DND-41 (cell line): ENCODE data around the gene TPH1.

Experiments used
- ATAC-seq: fragments of 200-7000 bp; cut with Tn5 transposase; 3 replicates; pipeline ENCODE4 v1.9.1; 2021; ENCODE audit warnings: low read depth; ENCODE audit not compliant: insufficient read depth
- DNase-seq: peaks from one replicate; pipeline ENCODE4 v3.0.0-alpha.2; 2020
- H2AFZ ChIP-seq: 2 replicates; pipeline ENCODE4 v1.6.0; 2012; ENCODE audit warnings: low read depth, low read length
- H3K27ac ChIP-seq: 2 replicates; pipeline ENCODE4 v1.5.1; 2012; ENCODE audit warnings: low read length, inconsistent platforms
- H3K27me3 ChIP-seq: fragments of 200-600 bp; sonication (generic); 2 replicates; pipeline ENCODE4 v1.6.0; 2012; ENCODE audit warnings: low read length, mild to moderate bottlenecking, inconsistent platforms; ENCODE audit not compliant: insufficient read depth, poor library complexity
- H3K36me3 ChIP-seq: 2 replicates; pipeline ENCODE4 v1.5.1; 2012; ENCODE audit warnings: low read length, inconsistent platforms; ENCODE audit not compliant: insufficient read depth
- H3K4me1 ChIP-seq: 2 replicates; pipeline ENCODE4 v1.5.1; 2012; ENCODE audit warnings: mild to moderate bottlenecking, low read length; ENCODE audit not compliant: insufficient read depth
- H3K4me2 ChIP-seq: 2 replicates; pipeline ENCODE4 v1.6.0; 2012; ENCODE audit warnings: mild to moderate bottlenecking, moderate library complexity, low read length, inconsistent platforms; ENCODE audit not compliant: insufficient read depth
- H3K4me3 ChIP-seq, 2 experiments: fragments of 200-600 bp in 1 of 2; shearing (Covaris generic) in 1 of 2; 2 replicates each; pipeline ENCODE4 v1.5.1; 2012 to 2016; ENCODE audit warnings: inconsistent platforms in 2 of 2, low read length in 2 of 2, mild to moderate bottlenecking in 2 of 2, low read depth in 1 of 2, moderate library complexity in 1 of 2
- H3K79me2 ChIP-seq: 2 replicates; pipeline ENCODE4 v1.6.0; 2012; ENCODE audit warnings: low read length, inconsistent platforms; ENCODE audit not compliant: insufficient read depth
- H3K9ac ChIP-seq: 2 replicates; pipeline ENCODE4 v1.6.0; 2012; ENCODE audit warnings: low read depth, mild to moderate bottlenecking, inconsistent platforms, low read length, moderate library complexity
- H3K9me3 ChIP-seq: 2 replicates; pipeline ENCODE4 v1.5.1; 2012; ENCODE audit warnings: low read length, moderate library complexity, mild to moderate bottlenecking, inconsistent platforms; ENCODE audit not compliant: insufficient read depth, severe bottlenecking
- H4K20me1 ChIP-seq: 2 replicates; pipeline ENCODE4 v1.6.0; 2012; ENCODE audit warnings: low read length; ENCODE audit not compliant: insufficient read depth
- CTCF ChIP-seq: IDR thresholded peaks from 2 replicates; pipeline ENCODE4 v1.5.1; 2012; ENCODE audit warnings: borderline replicate concordance, low read length, moderate library complexity, mild to moderate bottlenecking; ENCODE audit not compliant: poor library complexity, severe bottlenecking; ENCODE audit errors: extremely low read depth
- EZH2 ChIP-seq: IDR thresholded peaks from 3 replicates; pipeline ENCODE4 v1.6.1; 2012; ENCODE audit warnings: borderline replicate concordance, low read depth, mild to moderate bottlenecking, moderate library complexity, low read length, inconsistent platforms; ENCODE audit not compliant: severe bottlenecking

Gene TPH1

GRCh38 chr11:18064450-18065054 is 18.5 kb upstream of the TPH1 start:
- no peak overlapping the region for H3K4me2 ChIP-seq
- ATAC-seq (no peak), DNase-seq (no peak)
- no peaks in the 10 kb centered on the region for H3K79me2 ChIP-seq
- no peak overlapping the region for H3K27ac ChIP-seq
- H2AFZ ChIP-seq = no peak overlapping the region
- no peaks in the 10 kb centered on the region for H4K20me1 ChIP-seq
- TF ChIP-seq EZH2 = no peak
- no peak for TF ChIP-seq CTCF
- H3K4me1 ChIP-seq = no peaks in the 10 kb centered on the region
- no peaks in the 10 kb centered on the region for H3K9me3 ChIP-seq
- H3K4me3 ChIP-seq = no peak overlapping the region
- H3K36me3 ChIP-seq = no peaks in the 10 kb centered on the region
- H3K27me3 ChIP-seq = no peaks in the 10 kb centered on the region
- no peak overlapping the region for H3K9ac ChIP-seq

- no peak overlapping the region for H3K9ac ChIP-seq
- H3K9me3 ChIP-seq = no peaks in the 10 kb centered on the region
- H3K79me2 ChIP-seq = no peaks in the 10 kb centered on the region
- H3K36me3 ChIP-seq = no peaks in the 10 kb centered on the region
- H2AFZ ChIP-seq = no peak overlapping the region
- no peak overlapping the region for H3K4me3 ChIP-seq
- H3K27ac ChIP-seq = no peak overlapping the region
- H3K27me3 ChIP-seq = no peaks in the 10 kb centered on the region
- H3K4me2 ChIP-seq = no peak overlapping the region
- DNase-seq (no peak), ATAC-seq (no peak)
- TF ChIP-seq CTCF = no peak
- no peak for TF ChIP-seq EZH2
- H3K4me1 ChIP-seq = no peaks in the 10 kb centered on the region
- no peaks in the 10 kb centered on the region for H4K20me1 ChIP-seq
Measured at GRCh38 chr11:18063862-18064434, 17.9 kb upstream of the TPH1 start.

GRCh38 chr11:18063125-18063524 is 17.1 kb upstream of the TPH1 start:
- no peaks in the 10 kb centered on the region for H3K27me3 ChIP-seq
- no peaks in the 10 kb centered on the region for H3K36me3 ChIP-seq
- TF ChIP-seq EZH2 = no peak
- TF ChIP-seq CTCF = no peak
- no peak overlapping the region for H3K4me3 ChIP-seq
- ATAC-seq (no peak), DNase-seq (no peak)
- H3K79me2 ChIP-seq = no peaks in the 10 kb centered on the region
- H2AFZ ChIP-seq = no peak overlapping the region
- H3K4me1 ChIP-seq = no peaks in the 10 kb centered on the region
- no peaks in the 10 kb centered on the region for H3K9me3 ChIP-seq
- H3K4me2 ChIP-seq = no peak overlapping the region
- no peaks in the 10 kb centered on the region for H4K20me1 ChIP-seq
- no peak overlapping the region for H3K9ac ChIP-seq
- no peak overlapping the region for H3K27ac ChIP-seq

- Histone ChIP-seq H3K4me1 (no peaks in the 10 kb centered on the region), H3K4me2 (no peak overlapping the region), H2AFZ (no peak overlapping the region), H3K27ac (no peak overlapping the region), H3K27me3 (no peaks in the 10 kb centered on the region), H3K9ac (no peak overlapping the region), H4K20me1 (no peaks in the 10 kb centered on the region), H3K4me3 (no peak overlapping the region), H3K36me3 (no peaks in the 10 kb centered on the region), H3K79me2 (no peaks in the 10 kb centered on the region), H3K9me3 (no peaks in the 10 kb centered on the region)
- ATAC-seq (no peak), DNase-seq (no peak)
- no peak for TF ChIP-seq CTCF
- TF ChIP-seq EZH2 = no peak
Measured at GRCh38 chr11:18061351-18061750, 15.3 kb upstream of the TPH1 start.
